HL-60 (cell line): Measurements from ENCODE around the gene KIAA0232.

Experiments
- DNase-seq, 2 experiments: peaks; one replicate each; pipeline ENCODE4 v3.0.0-alpha.2; 2010 to 2020; ENCODE audit warnings: low read depth in 1 of 2, low spot score in 1 of 2
- H3K27ac ChIP-seq: fragments of 250-450 bp; sonication (Bioruptor Pico); replicated peaks from 2 replicates; pipeline ENCODE4 v1.5.1; 2020; ENCODE audit warnings: mild to moderate bottlenecking, moderate library complexity
- H3K27me3 ChIP-seq: fragments of 250-450 bp; sonication (Bioruptor Pico); 2 replicates; pipeline ENCODE4 v1.5.1; 2021; ENCODE audit warnings: mild to moderate bottlenecking, moderate library complexity; ENCODE audit not compliant: insufficient read depth, poor library complexity, severe bottlenecking
- H3K4me3 ChIP-seq: replicated peaks from 2 replicates; pipeline ENCODE4 v1.5.1; 2011; ENCODE audit warnings: mild to moderate bottlenecking, control low read depth, low read length; ENCODE audit not compliant: insufficient read depth
- GABPA ChIP-seq: IDR thresholded peaks from 2 replicates; pipeline ENCODE4 v1.6.1; 2012; ENCODE audit warnings: low read depth
- POLR2AphosphoS5 ChIP-seq: IDR thresholded peaks from 2 replicates; pipeline ENCODE4 v1.6.1; 2012; ENCODE audit warnings: low read depth
- SPI1 ChIP-seq: IDR thresholded peaks from 2 replicates; pipeline ENCODE4 v1.6.1; 2012; ENCODE audit warnings: low read depth, mild to moderate bottlenecking, borderline replicate concordance
- TF ChIP-seq, protein P1 (sequence below): IDR thresholded peaks from one replicate; pipeline ENCODE4 v1.5.1; 2011; ENCODE audit warnings: low read length, control low read depth, inconsistent platforms; ENCODE audit not compliant: insufficient read depth
- TF ChIP-seq, protein P2 (sequence below): IDR thresholded peaks from 2 replicates; pipeline ENCODE4 v1.6.1; 2012; ENCODE audit warnings: low read depth; ENCODE audit not compliant: insufficient replicate concordance

Gene KIAA0232

DNA sequence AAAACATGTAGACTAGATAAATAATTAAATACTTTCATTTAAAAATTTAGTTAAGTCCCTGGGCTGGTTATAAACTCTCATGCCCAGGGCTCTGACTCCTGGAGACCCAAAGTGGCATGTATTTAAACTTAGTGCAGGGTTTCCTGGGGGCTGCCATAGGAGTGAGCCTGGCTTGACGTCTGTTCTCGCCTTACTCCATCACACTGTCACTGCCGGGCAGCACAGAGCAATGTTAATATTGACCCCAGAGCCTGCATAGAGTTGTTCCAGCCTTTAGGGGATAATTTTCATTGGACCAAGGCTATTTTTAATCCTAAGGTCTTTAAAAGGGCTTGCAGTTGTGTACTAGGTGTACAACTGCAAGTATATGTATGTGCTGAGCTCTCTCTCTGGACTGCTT lies 31.2 kb downstream of the KIAA0232 start:
- Histone ChIP-seq H3K27ac (no peak overlapping the region), H3K27me3 (no peaks in the 10 kb centered on the region), H3K4me3 (no peak overlapping the region)
- DNase-seq = no peak
- TF ChIP-seq, protein P1, sequence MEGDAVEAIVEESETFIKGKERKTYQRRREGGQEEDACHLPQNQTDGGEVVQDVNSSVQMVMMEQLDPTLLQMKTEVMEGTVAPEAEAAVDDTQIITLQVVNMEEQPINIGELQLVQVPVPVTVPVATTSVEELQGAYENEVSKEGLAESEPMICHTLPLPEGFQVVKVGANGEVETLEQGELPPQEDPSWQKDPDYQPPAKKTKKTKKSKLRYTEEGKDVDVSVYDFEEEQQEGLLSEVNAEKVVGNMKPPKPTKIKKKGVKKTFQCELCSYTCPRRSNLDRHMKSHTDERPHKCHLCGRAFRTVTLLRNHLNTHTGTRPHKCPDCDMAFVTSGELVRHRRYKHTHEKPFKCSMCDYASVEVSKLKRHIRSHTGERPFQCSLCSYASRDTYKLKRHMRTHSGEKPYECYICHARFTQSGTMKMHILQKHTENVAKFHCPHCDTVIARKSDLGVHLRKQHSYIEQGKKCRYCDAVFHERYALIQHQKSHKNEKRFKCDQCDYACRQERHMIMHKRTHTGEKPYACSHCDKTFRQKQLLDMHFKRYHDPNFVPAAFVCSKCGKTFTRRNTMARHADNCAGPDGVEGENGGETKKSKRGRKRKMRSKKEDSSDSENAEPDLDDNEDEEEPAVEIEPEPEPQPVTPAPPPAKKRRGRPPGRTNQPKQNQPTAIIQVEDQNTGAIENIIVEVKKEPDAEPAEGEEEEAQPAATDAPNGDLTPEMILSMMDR = no peak
- TF ChIP-seq, protein P2, sequence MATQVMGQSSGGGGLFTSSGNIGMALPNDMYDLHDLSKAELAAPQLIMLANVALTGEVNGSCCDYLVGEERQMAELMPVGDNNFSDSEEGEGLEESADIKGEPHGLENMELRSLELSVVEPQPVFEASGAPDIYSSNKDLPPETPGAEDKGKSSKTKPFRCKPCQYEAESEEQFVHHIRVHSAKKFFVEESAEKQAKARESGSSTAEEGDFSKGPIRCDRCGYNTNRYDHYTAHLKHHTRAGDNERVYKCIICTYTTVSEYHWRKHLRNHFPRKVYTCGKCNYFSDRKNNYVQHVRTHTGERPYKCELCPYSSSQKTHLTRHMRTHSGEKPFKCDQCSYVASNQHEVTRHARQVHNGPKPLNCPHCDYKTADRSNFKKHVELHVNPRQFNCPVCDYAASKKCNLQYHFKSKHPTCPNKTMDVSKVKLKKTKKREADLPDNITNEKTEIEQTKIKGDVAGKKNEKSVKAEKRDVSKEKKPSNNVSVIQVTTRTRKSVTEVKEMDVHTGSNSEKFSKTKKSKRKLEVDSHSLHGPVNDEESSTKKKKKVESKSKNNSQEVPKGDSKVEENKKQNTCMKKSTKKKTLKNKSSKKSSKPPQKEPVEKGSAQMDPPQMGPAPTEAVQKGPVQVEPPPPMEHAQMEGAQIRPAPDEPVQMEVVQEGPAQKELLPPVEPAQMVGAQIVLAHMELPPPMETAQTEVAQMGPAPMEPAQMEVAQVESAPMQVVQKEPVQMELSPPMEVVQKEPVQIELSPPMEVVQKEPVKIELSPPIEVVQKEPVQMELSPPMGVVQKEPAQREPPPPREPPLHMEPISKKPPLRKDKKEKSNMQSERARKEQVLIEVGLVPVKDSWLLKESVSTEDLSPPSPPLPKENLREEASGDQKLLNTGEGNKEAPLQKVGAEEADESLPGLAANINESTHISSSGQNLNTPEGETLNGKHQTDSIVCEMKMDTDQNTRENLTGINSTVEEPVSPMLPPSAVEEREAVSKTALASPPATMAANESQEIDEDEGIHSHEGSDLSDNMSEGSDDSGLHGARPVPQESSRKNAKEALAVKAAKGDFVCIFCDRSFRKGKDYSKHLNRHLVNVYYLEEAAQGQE = no peak
- TF ChIP-seq POLR2AphosphoS5 = no peak
- no peak for TF ChIP-seq GABPA
- no peak for TF ChIP-seq SPI1

DNA sequence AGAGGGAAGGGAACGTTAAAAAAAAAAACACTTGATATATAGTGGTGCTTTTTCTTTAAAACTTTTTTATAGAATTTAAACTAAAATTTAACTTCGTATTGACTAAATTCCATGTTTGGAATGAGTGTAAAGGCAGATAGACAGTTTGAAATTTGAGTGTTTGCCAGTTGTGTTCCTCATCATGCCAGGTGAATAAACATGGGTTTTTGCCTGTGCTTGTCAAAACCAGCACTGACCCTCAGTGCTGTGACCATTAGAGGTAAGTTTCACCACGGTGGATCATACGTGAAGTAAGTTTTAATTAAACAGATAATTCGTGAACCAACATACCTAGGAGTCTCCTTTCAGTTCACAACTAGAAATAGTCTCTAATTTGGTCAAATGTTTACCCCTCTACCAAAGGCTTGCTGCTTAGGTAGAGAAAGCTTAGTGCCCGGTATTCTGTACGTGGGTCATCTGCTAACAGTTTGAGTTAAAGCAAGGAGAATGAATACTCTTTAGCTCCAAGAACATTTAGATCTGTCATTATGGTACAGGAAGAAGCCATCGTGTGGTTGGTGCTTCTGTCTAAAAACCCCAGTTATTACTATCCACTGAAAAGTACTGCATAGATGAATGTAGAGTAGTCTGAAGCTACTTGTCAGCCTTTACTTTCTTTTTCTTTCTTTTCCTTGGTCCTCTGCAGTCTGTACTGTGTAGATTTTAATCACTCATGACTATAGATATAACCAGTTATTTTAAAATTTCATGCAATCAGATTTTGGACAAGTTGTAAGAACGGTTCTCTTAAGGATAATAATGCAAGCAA lies 32.7 kb downstream of the KIAA0232 start:
- Histone ChIP-seq H3K27ac (no peak overlapping the region), H3K27me3 (no peaks in the 10 kb centered on the region), H3K4me3 (no peak overlapping the region)
- TF ChIP-seq, protein P2 = no peak
- TF ChIP-seq POLR2AphosphoS5 (no peak), GABPA (no peak), SPI1 (no peak)
- TF ChIP-seq, protein P1 = no peak
- no peak for DNase-seq

DNA sequence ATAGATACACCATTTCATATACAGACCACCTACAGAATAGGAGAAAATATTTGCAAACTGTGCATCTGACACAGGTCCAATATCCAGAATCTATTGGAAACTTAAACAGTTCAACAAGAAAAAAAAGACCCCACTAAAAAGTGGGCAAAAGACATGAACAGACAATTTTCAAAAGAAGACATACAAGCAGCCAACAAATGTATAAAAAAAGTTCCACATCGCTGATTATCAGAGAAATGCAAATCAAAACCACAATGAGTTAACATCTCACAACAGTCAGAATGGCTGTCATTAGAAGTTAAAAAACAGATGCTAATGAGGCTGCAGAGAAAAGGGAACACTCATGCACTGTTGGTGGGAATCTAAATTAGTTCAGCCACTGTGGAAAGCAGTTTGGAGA lies 36.8 kb downstream of the KIAA0232 start:
- Histone ChIP-seq H3K27ac (no peak overlapping the region), H3K4me3 (no peak overlapping the region), H3K27me3 (no peaks in the 10 kb centered on the region)
- no peak for DNase-seq
- TF ChIP-seq SPI1 (no peak), POLR2AphosphoS5 (no peak), GABPA (no peak)
- TF ChIP-seq, protein P2 = no peak
- TF ChIP-seq, protein P1 = no peak
